Adrenal gland (tissue), 5 donors: ENCODE data around the gene TEX22.

Experiments used
- CTCF ChIP-seq, 6 experiments: fragments of 450-650 bp in 4 of 6; fragments of 200-600 bp in 2 of 6; sonication (generic) in 1 of 6; IDR thresholded peaks; 1 replicate in 5 of 6; 2 replicates in 1 of 6; pipeline versions ENCODE4 v1.5.1 to v1.8.0; 2016 to 2021; ENCODE audit warnings: antibody characterized with exemption in 6 of 6, mild to moderate bottlenecking in 2 of 6, moderate library complexity in 1 of 6
- POLR2A ChIP-seq, 2 donors: fragments of 450-650 bp; IDR thresholded peaks; one replicate each; pipeline ENCODE4 v1.6.1; 2017; ENCODE audit warnings: antibody characterized with exemption in 2 of 2, mild to moderate bottlenecking in 2 of 2, moderate library complexity in 1 of 2
- donor health status: DM: no; HTN: no; CAD: no.

- peak; percentile 79 to 94 (median 93) for TF ChIP-seq CTCF (IDR thresholded peaks at IDR 0.05)
- TF ChIP-seq POLR2A (IDR thresholded peaks at IDR 0.05), result no peak
Measured at GRCh38 chr14:105448706-105449111, 50.4 kb downstream of the TEX22 start.
